Adrenal gland (tissue), 12 donors: ENCODE measurements around the gene NEK7. TPM values are rescaled to one million over a fixed set of nuclear protein-coding genes. Genes with fewer than 3 reads are reported as not detected.

Experiments used
- DNase-seq, 7 donors: peaks; one replicate each; pipeline ENCODE4 v3.0.0-alpha.2; 2019 to 2020
- H3K27ac ChIP-seq, 5 donors: fragments of 200-600 bp; sonication (generic) in 4 of 5; 1 replicate in 3 of 5; 2 replicates in 2 of 5; pipeline versions ENCODE4 v1.5.1 to v1.8.0; 2016 to 2020; ENCODE audit warnings: mild to moderate bottlenecking in 1 of 5
- H3K27me3 ChIP-seq: fragments of 200-600 bp; 2 replicates; pipeline ENCODE4 v1.8.0; 2021
- H3K36me3 ChIP-seq, 2 donors: fragments of 200-600 bp; replicated peaks in 1 of 2; 1 replicate in 1 of 2; 2 replicates in 1 of 2; pipeline versions ENCODE4 v1.5.1 to v1.8.0; 2018 to 2022
- H3K4me1 ChIP-seq, 2 donors: fragments of 200-600 bp; replicated peaks in 1 of 2; 1 replicate in 1 of 2; 2 replicates in 1 of 2; pipeline versions ENCODE4 v1.5.1 to v1.8.0; 2018 to 2021
- H3K4me3 ChIP-seq, 4 donors: fragments of 200-600 bp; sonication (generic) in 3 of 4; one replicate each; pipeline ENCODE4 v1.5.1; 2016 to 2018
- H3K9me3 ChIP-seq, 3 donors: fragments of 200-600 bp; sonication (generic) in 1 of 3; replicated peaks in 1 of 3; 1 replicate in 2 of 3; 2 replicates in 1 of 3; pipeline versions ENCODE4 v1.5.1 to v1.8.0; 2016 to 2021
- POLR2A ChIP-seq, 2 donors: fragments of 450-650 bp; IDR thresholded peaks; one replicate each; pipeline ENCODE4 v1.6.1; 2017; ENCODE audit warnings: antibody characterized with exemption in 2 of 2, mild to moderate bottlenecking in 2 of 2, moderate library complexity in 1 of 2
- WGBS, 4 donors: extraction: QIAGEN DNeasy Blood & Tissue Kit in 2 of 4; methylation state at CpG; one replicate each; pipeline versions ENCODE4 v1.1.5 to v1.1.7; 2013 to 2017; 5-methylcytosine and 5-hydroxymethylcytosine counted together
- intact Hi-C, 2 donors: fragments of 100-400 bp; cut with DNase I; formaldehyde crosslinking; loops; one replicate each; pipeline versions ENCODE4 v1.14.1 to v1.15.0; 2022 to 2023
- polyA plus RNA-seq, 3 donors: library from polyadenylated mRNA; stranded (reverse); fragments of 200-250 nt in 2 of 3; fragments of 350-450 nt in 1 of 3; fragmentation: Illumina TruSeq in 1 of 3; extraction: RNeasy Lipid Tissue Mini Kit (QIAGEN cat#74804) in 1 of 3; gene quantifications; one replicate each; pipeline ENCODE4 v1.2.3, GENCODE V29; 2013 to 2014
- total RNA-seq, 9 donors: library from RNA; depleted of rRNA in 4 of 9; stranded (reverse); fragments of >200 nt in 4 of 9; fragments of 120-200 nt in 1 of 9; fragmentation: NEBNext Ultra II Directional in 1 of 9; extraction: Animal tissue kit (Norgen Biotek cat#: 25700) in 1 of 9; gene quantifications; one replicate each; pipeline versions ENCODE4 v1.1.0 to v1.2.4, GENCODE V29; 2013 to 2023
- TF ChIP-seq, protein P1 (sequence below), 6 experiments: fragments of 450-650 bp in 4 of 6; fragments of 200-600 bp in 2 of 6; sonication (generic) in 1 of 6; IDR thresholded peaks; 1 replicate in 5 of 6; 2 replicates in 1 of 6; pipeline versions ENCODE4 v1.5.1 to v1.8.0; 2016 to 2021; ENCODE audit warnings: antibody characterized with exemption in 6 of 6, mild to moderate bottlenecking in 2 of 6, moderate library complexity in 1 of 6
- donor health status: healthy with polysubstance abuse.
- donor health status: Bipolar disorder and iron deficiency.
- donor health status: DM: yes; HTN: yes; CAD: no.
- donor health status: DM: no; HTN: no; CAD: no.
- donor health status: DM: no; HTN: no; CAD: no.
- donor health status: DM: yes; HTN: yes; CAD: no.

The NEK7 gene
- total and polyA plus RNA-seq, 12 donors = 34.0 to 270 (median 148) TPM

DNA sequence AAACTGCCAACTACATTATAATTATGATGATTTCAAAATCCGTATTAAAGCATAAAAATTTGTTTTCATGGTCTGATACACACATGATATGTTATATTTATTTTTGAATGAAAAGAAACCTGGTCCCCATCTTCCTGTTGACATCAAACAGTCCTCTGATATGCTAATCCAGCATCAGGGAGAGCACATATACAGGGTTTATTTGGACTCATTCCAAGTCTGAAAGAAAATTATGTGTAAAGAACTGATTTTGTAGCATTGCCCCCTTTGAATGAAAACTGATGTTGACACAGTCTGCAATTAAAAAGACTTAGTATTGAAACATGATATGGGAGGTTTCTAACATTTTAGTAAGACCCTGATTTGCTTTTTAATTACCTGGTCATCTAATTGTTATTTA, 119.4 kb downstream of the NEK7 start:
- Histone ChIP-seq H3K4me3 (no peak overlapping the region), H3K27me3 (no peaks in the 10 kb centered on the region), H3K9me3 (peaks cover 0 to 6% (median 0%) of the 10 kb centered on the region in 3 donors), H3K27ac (no peak overlapping the region), H3K36me3 (no peaks in the 10 kb centered on the region), H3K4me1 (peaks cover 13 to 91% of the 10 kb centered on the region in 2 donors)
- TF ChIP-seq, protein P1, sequence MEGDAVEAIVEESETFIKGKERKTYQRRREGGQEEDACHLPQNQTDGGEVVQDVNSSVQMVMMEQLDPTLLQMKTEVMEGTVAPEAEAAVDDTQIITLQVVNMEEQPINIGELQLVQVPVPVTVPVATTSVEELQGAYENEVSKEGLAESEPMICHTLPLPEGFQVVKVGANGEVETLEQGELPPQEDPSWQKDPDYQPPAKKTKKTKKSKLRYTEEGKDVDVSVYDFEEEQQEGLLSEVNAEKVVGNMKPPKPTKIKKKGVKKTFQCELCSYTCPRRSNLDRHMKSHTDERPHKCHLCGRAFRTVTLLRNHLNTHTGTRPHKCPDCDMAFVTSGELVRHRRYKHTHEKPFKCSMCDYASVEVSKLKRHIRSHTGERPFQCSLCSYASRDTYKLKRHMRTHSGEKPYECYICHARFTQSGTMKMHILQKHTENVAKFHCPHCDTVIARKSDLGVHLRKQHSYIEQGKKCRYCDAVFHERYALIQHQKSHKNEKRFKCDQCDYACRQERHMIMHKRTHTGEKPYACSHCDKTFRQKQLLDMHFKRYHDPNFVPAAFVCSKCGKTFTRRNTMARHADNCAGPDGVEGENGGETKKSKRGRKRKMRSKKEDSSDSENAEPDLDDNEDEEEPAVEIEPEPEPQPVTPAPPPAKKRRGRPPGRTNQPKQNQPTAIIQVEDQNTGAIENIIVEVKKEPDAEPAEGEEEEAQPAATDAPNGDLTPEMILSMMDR (IDR thresholded peaks at IDR 0.05) = no peak
- TF ChIP-seq POLR2A (IDR thresholded peaks at IDR 0.05) = no peak
- 88 to 95% (median 92%) methylated on average over 1 of the region's 1 CpG for WGBS, 4 donors
- intact Hi-C loops = no loop called here
- DNase-seq = no peak

DNA sequence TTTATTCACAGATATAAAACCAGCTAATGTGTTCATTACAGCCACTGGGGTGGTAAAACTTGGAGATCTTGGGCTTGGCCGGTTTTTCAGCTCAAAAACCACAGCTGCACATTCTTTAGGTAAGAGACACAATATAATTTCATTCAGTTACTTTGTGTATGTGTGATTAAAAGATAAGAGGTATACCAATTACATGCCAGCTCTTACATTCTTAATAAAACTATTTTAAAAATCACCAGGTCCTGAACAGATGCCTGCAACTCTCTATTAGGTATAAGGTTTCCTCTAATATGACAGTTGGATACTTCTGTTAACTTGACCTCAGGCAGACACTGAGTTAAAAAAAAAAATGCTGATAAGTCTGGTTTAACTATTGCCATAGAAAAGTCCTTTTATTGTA, 122.1 kb downstream of the NEK7 start:
- Histone ChIP-seq H3K9me3 (peaks cover 0 to 6% (median 0%) of the 10 kb centered on the region in 3 donors), H3K36me3 (no peaks in the 10 kb centered on the region), H3K27ac (no peak overlapping the region), H3K4me1 (peaks cover 4 to 75% of the 10 kb centered on the region in 2 donors), H3K27me3 (no peaks in the 10 kb centered on the region), H3K4me3 (no peak overlapping the region)
- intact Hi-C loops = no loop called here
- TF ChIP-seq, protein P1 (IDR thresholded peaks at IDR 0.05) = no peak
- no peak for DNase-seq
- WGBS, 4 donors = 90 to 100% (median 98%) methylated on average over 1 of the region's 1 CpG

DNA sequence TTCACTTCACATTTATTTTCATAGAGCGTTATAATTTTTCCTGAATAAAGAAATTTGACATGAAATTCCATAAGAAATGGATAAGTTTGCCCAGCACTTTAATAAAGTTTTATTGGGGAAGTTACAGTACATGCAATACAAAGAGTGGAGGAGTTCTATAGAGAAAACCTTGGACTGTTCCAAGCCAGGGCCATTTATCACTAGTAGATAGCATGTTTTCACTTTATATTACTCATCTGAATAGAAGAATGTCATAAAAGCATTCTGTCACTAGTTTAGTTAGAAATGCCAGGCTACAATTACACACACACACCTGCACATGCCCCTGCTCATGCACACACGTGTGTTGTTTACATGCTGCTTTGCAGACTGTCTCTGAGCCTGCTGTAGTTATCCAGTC, 123.3 kb downstream of the NEK7 start:
- peaks cover 0 to 6% (median 0%) of the 10 kb centered on the region in 3 donors for H3K9me3 ChIP-seq
- intact Hi-C loops = no loop called here
- H3K36me3 ChIP-seq = no peaks in the 10 kb centered on the region
- H3K4me3 ChIP-seq = no peak overlapping the region
- peak in 4 of 7 donors; percentile 15 to 51 (median 24) for DNase-seq
- no peaks in the 10 kb centered on the region for H3K27me3 ChIP-seq
- peaks cover 4 to 68% of the 10 kb centered on the region in 2 donors for H3K4me1 ChIP-seq
- no peak overlapping the region for H3K27ac ChIP-seq
- 73 to 86% (median 79%) methylated on average over 2 of the region's 2 CpGs for whole genome bisulfite sequencing, 4 donors
- TF ChIP-seq POLR2A (IDR thresholded peaks at IDR 0.05) = no peak
- TF ChIP-seq, protein P1 (IDR thresholded peaks at IDR 0.05) = no peak

DNA sequence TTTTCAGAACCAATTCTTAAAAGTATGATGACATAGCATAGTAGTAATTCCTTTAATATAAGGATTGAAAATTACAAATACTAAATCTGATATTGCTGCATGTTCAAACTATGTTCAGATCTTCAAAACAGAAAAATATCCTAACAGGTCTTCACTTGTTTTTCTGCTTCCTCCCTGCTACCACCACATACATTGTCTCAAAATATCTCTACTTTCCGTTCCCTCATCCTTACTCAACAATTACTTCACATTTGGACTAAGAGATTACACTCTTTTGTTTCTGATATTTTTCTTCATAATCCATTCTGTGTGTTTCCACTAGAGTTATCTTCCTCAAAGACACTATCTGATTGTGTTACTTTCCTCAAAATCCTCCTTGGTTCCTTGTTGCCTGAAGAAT, 125.1 kb downstream of the NEK7 start:
- intact Hi-C loops = no loop called here
- TF ChIP-seq, protein P1 (IDR thresholded peaks at IDR 0.05) = no peak
- TF ChIP-seq POLR2A (IDR thresholded peaks at IDR 0.05) = no peak
- H3K36me3 ChIP-seq = no peaks in the 10 kb centered on the region
- no peak overlapping the region for H3K4me3 ChIP-seq
- no peak for DNase-seq
- peaks cover 0 to 6% (median 0%) of the 10 kb centered on the region in 3 donors for H3K9me3 ChIP-seq
- no peak overlapping the region for H3K27ac ChIP-seq
- no peaks in the 10 kb centered on the region for H3K27me3 ChIP-seq
- 74 to 88% (median 82%) methylated on average over 1 of the region's 1 CpG for WGBS, 4 donors
- H3K4me1 ChIP-seq = peaks cover 4 to 54% of the 10 kb centered on the region in 2 donors
